ENCODE results near the gene COL16A1.

Gene COL16A1

DNA sequence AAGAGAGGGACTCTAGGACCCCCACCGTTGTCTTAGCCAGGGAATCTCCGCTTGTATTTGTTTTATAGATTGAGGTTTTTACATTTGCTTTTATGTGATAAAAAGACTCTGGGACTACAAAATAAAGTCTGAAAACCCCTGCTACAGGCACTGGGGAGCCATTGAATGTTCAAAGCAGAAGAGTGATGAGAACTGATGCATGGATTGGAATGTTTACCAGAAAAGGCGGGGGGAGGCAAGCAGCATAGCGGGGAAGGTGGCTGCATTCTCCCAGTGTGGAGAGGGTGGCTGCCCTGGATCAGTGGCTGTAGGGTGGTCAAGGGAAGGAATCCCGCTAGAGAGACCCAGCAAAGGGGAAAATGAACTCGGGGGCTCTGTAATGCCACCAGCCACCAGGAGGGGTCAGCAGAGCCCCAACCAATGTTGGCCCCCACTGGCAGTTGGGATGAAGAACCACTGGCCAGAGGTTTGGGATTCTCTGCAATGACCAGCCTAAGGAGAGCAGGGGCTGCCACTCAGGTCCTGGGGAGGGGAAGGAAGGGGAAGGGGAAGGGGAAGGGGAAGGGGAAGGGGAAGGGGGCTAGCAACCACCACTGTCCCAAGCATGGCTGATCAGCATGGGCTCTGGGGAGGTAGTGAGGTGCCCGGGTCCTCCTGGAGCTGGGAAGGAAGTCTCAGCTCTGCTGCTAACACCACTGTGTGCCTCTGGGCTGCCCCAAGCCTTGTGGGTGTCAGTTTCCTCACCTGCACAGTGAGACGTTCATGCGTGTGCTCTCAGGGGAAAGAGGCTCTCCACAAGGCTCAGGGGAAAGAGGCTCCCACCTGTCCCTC lies 40.0 kb downstream of the COL16A1 start:
- DNase-seq, result no peak

DNA sequence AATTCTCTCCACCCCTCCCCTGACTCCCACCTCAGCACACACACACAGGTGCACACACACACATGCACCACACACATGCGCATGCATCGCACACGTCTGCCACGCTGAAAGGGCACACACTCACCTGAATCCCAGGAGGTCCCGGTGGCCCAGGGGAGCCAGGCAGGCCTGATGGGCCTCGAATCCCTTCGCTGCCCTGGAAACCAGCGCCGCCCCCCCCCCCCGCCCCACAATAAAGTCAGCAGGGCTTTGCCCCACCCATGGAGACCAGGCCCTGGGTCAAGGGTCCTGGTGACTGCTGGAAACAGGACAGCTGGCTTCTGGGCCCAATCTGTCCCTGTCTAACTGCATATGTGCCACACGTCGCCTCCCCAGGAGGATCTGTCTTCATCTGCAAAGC lies 41.4 kb downstream of the COL16A1 start:
- no peak for DNase-seq

DNA sequence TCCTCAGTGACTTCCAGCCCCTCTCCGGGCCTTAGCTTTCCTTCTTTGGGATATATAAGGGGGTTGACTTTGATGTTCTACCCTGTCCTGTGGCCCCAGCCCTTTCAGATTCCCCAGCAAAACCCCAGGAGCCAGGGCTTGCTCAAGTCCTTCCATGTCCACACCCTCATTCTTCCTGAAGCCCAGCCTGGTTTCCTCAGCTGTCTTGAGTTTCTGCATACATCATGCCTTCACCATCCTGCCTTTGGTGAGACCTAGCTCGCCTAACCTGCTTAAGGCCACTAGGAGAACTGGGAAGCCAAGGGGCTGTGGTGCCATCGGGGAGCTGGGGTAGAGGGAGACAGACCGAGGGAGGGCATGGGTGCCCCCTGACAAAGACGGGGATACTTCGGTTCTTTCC lies 42.0 kb downstream of the COL16A1 start:
- DNase-seq, result no peak

DNA sequence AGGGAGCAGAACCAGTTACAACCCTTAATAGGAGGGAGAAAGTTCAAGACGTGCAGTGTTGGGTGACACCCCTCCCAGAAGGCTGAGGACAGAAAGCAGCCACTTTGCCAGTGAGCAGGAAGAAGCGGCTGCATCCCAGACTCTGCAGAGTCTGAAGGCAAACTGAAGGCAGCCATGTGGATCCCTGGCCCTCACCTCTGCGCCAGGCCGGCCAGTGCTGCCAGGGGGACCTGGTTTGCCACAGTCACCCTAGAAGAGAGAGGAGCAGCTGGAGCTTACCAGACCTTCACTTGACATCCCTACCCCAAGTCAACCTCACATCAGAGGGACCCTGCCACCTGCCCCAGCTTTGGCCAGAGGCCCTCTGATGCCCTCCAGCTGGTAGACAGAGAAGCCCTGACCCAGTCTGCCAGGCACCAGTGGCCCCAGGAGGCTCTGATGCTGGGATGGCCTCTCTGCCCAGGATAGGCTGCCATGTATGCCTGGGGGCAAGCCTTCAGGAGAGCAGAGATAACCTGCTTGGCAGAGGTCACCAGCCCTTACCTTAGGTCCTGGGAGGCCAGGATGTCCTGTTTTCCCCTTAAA lies 42.9 kb downstream of the COL16A1 start:
- no peak for DNase-seq

DNA sequence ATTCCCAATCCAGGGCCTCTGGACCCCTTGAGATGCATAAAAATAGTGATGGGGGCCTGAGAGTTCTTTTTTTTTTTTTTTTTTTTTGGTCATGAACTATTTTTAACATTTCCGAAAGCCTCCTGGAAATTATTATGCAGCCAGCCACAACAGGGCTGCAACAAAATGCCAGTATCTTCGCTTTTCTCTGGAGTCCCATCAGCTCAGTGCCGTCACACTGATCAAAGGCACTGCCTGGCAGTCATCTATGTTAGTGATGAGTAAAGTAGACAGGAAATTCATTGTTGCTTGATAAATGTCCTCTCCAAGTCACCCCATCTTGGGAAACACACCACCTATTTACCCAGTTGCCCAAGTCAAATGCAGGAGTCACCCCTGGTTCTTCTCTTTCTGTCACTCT lies 43.9 kb downstream of the COL16A1 start:
- DNase-seq, result no peak

DNA sequence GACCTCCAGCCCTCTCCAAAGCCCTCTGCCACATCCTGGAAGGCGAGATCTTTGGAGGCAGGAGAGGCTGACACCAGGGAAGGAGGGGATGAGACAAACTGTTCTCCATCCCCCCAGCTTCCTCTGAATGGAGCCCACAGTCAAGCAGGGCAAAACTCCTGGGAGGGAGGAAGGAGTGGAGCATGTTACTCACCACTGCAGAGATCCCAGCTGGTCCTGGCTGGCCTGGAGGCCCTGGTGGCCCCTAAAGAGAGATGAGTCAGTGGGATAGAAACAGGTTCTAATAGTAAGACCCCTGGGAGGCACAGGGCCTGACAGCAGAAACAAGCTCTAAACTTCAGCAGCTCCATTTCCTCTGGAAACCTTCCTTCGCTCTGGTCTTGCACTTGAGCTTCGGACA lies 45.1 kb downstream of the COL16A1 start:
- no peak for DNase-seq

DNA sequence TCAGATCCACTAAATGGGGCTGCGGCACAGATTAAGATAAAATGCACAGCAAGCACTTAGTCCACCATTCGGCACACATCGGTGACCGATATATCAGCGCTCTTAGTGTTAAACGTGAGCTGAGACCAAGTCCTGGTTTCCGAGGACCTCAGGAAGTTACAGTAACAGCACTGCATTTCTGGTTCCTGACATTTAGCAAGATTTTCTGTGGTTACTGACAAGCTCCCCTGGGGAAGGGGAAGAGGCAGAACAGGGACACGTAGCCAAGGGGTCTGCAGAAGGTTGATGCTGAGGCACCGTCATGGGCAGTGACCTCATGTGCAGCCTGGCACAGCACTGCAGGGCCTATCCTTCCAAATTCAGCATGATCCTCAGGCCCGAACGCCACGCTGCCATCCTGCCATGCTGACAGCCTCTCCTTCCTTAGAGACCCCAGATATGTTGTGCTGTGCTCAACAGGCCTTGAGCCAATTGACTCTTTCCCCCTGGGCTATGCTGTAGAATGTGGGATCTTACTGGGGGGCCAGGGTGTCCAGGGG lies 45.8 kb downstream of the COL16A1 start:
- DNase-seq, result no peak

DNA sequence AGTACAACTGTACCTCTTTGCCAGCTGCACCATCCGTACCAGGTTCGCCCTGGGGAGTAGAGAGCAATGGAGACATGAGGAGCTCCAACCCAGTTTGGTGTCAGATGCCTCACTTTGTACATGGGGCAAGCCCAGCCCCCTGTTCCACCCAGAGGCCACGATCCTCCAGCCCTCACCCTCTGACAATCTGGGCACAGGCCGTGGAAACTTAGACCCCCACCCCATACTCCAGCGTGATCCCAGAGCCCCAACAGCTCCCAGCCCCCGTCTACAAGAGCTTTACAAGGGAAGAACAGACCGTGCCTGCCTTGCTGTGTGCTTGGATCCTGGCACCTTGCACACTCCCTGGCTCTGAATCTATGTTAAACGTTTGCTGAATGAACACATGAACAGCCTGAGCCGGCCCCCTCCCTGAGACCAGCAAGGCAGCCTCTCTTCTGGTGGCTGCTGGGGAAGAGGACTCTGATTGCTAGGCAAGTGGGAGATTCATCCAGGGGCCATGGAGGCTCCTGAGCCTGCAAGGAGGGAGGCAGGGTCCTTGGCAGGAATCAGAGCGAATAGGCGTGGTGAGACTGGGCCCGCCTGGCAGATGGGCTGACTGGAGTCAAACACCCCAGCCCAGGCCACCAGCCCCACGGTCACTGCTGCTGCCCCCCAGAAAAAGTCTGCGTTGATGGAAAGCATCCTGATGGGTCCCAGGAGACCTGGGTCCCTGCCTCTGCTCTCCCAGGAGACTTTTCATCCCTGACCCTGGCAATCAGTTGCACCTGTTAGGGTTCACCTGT lies 46.6 kb downstream of the COL16A1 start:
- DNase-seq, result no peak

DNA sequence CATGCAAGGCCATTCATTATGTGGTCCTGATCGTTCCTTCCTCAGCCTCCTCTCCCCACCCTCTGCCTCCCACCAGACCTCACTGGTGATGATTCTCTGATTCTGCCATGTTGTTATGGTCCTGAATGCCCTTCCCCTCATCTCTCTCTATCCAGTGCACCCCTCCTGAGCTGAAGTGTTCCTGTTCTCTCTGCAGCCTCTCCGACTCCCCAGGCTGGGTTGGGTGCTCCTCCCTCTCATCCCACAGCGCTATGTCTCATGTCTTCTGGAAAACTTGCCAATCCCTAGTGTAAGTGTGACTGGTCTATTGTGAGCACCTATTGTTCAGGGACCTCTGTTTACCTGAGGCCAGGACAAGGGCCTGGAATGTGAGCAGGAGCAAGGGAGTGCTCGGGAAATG lies 48.1 kb downstream of the COL16A1 start:
- no peak for DNase-seq

DNA sequence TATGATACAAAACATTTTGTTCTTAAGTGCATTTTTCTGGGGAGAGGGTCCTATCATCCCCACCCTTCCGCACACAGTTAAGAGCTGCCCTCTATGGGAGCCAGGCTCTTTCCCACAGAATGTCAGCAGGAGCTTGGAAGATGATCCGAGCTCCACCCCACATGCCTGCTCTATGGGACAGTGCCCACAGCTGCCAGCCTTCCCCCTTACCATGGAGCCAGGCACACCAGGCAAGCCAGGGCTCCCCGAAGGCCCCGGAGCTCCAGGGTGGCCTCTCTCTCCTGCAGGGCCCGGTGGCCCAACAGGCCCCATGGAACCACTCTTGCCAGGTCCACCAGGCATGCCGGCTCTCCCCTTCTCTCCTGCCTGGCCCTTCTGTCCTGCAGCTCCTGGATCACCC lies 48.7 kb downstream of the COL16A1 start:
- DNase-seq, result no peak

DNA sequence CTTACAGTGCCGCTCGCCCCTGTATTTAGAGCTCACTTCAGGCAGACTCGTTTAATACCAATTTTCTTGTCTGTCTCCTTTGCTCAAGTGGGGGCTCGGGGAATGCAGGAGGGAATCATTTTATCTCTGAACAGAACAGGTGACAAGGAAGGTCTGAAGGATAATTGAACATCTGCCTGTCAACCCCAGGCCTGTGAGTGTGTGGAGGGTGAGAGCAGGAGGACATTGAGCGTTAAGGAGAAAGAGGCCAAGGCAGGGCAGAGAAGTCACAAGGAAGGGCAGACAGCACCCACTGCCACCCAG lies 49.4 kb downstream of the COL16A1 start:
- no peak for DNase-seq

DNA sequence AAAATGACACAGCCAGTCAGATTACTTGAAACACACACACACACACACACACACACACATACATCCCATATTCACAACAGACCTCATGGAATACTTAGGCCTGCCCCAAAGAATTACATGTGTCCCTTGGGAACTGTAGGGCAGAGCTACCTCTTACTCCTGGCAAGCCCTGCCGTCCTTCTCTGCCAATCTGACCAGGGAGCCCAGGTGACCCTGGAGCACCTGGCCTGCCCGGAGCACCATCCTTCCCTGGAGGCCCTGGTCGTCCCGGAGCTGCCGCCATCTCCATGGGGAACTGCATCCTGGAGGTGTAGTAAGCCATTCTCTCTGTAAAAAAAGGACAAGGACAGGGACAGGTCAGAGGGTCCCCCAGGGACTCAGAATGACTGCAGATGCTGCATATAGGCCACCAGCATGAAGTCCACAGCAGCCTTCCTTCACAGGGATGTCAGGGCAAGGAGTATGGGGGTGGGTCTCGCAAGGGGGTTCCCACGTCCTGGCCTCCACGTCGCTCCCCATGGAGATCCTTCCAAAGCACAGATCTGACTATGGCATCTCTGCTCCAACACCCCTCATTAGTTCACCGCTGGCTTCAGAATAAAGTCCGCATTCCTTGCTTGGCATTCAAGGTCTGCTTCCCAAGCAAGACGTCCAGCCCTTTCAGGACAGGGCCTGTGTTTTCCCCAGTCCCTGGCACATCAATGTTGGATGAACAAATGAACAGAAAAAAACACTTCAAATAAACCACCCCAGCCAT lies 49.9 kb downstream of the COL16A1 start:
- no peak for DNase-seq

DNA sequence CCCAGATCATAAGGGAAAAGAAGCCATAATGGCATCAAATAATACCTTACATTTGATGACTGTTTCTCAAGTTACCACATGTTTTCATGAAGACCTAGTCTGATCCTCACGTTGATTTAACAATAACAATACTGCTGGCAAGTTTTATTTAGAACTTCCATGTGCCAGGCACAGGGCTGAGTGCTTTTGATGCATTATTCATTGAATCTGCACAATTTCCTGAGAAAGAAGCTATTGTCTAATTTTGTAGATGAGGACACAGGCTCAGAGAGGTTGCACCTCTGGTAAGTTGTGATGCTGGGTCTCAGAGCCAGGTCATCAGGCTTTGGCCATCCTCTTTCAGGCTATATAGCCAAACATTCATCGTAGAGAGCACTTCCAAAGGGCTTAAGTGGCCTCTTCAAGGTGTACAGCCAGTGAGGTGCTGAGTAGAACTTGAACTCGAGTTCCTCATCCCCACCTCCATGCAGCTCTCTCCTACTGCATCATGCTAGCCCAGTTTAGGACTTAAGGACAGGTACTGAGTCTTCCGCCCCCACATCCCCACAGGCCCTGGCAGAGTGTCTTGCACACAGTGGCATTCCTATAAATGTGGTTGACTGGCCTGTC lies 50.8 kb downstream of the COL16A1 start:
- no peak for DNase-seq

DNA sequence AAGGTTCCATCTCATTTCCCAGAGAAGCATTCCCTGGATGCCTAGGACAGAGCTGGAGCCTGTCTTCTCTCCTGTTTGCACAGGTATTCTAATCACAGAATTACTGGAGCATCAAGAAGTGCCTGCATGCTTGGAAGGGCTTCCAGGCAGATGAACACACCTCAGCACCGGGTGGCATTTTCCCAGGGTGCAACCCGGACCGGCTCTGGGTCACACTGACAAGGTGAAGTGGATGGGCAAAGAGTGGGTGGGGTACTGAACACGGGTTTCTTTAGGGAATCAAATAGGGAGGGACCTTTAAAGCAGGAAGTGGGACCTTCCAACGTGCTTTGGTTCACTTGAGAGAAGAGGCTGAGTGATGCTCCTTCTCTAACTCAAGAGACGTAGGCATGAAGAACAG lies 52.1 kb downstream of the COL16A1 start:
- no peak for DNase-seq

DNA sequence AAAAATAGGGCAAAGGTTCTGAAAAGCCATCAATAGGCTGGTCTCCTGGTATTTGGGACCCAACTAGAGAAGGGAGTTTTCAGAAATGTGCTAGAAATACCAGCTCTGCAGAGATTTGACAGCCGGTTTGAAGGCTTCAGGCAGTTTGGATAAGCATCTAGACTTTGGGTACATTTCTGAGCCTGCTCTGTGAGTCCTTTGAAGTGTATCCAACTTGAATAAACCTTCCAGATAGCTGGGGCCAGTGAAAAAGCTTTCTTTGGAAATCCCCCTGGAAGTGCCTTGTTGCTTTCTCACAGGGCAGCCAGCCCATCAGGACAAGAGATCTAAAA lies 52.8 kb downstream of the COL16A1 start:
- DNase-seq, result no peak

DNA sequence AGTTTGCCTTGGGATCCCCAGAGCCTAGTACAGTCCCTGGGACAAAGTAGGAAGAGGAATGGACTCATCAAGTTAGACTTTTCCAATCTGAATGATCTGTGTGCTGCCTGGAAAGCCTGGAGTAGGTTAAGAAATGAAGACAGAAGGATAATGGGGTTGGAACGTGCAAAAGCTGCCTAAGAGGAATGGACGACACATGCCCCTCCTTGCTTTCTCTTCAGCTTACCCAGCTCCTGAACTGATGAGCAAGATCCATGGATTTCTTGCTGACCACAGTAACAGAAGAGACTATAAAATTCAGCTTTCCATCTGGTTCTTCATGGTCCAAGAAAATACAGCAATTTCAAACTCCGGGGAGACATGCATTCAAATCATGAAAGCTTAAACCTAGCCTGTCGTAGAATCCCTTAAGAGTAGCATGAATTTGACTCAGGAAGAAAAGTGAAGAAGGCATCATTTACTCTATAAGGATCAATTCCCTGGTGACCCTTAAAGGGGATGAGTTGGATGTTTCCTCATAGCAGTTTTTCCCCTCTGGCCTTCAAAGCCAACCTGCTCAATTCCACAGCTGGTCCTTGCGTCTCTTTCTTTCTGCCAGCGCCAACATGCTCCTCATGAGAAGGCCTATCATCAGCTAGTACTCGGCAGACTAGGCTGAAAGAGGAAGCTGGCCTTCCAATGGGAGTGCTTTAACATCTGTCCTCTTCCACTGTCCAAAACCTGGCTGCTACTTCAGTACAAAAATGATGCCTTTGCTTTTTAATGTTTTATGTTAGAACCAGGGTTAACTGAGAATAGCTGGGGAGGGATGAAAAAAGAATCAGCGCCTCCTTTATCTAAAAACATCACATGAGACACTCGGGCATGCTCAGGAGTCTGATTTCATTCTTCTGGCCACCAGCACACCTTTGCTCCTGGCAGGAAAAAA lies 53.4 kb downstream of the COL16A1 start:
- DNase-seq, result no peak

DNA sequence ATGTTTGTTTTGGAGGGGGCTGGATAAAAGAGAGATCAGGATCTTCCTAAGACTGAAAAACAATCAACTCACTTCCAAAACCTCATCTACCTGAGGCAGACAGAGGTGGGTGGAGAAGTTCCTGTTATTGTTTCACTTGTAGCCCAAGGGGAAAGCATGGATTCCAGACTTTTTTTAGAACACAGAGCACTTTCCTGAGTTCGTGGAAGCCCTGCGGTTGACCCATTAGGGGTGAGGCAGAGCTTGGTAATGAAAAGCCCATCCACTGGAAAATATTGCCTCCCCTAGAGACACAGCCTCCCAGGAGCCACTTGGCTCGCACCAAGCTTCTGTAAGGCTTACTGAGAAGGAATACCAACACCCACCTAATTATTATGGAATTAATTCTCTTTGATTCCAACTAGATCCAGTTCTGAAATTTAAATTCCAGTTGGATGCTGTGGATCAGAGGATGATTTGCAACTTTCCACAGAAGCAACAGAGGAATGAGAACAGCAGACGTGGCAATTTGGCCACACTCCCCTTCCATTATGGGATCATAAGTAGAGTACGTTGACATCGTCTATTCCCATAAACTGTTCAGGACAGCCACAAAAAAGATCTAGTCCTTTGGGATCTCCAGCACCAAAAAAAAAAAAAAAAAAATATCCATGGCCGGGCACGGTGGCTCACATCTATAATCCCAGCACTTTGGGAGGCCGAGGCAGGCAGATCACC lies 55.0 kb downstream of the COL16A1 start:
- no peak for DNase-seq

DNA sequence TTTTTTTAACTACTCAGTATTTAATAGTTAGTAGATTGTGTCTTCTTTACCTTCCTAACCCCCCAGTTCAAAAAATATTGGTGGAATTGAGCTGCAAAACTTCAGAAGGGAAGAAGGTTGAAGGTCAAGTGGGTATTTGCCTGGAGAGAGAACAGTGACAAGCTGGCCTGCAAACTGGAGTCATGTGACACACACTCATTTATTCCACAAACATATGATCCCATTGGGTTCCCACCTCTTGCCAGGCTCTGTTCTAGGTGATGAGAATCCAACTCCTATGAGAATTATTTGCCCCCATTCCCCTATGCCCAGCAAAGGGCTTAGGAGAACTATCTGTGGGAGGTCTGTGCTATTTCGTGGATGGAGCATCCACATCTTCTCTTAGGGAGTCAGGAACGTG lies 55.6 kb downstream of the COL16A1 start:
- DNase-seq, result no peak

DNA sequence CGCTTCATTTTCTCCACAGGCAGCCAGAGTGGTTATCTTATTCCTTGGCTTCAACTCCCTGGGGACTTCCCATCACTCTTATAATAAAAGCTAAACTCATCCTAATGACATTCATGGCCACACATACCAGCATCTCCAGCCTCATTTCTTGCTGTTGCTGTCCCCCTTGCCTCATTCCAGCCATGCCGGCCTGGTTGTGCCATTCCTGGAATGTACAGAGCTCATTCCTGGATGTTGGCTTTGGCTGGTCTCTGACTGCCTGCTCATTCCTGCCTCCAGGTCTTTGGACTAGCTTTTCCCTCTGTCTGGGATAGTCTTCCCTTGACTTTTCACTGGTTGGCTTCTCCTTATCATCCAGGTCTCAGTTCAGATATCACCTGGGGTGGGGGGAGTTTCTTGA lies 56.7 kb downstream of the COL16A1 start:
- DNase-seq, result no peak

DNA sequence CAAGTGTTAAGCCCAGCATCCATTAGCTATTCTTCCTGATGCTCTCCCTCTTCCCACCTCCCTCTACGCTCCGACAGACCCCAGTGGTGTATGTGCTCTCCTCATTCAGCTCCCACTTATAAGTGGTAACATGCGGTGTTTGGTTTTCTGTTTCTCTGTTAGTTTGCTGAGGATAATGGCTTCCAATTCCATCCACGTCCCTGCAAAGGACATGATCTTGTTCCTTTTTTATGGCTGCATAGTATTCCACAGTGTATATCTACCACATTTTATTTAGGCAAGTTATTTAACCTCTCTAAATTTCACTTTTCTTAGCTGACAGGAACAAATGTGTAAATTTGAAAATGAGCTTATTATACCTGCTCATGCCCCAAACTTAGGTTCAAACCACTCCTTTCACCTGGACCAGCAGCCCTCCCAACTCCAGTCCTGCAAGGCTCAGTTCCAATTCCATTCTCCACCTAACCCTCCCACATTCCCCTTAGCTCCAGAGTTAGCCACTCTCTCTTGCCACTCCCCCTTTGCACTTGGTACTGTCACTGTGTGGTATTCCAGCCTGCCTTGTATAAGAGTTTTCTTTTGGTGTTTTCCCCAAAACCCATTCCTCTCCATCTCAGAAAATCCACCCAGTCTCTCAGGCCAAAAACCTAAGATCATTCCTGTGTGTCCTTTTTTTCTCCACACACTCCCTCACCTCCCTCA lies 57.4 kb downstream of the COL16A1 start:
- no peak for DNase-seq

DNA sequence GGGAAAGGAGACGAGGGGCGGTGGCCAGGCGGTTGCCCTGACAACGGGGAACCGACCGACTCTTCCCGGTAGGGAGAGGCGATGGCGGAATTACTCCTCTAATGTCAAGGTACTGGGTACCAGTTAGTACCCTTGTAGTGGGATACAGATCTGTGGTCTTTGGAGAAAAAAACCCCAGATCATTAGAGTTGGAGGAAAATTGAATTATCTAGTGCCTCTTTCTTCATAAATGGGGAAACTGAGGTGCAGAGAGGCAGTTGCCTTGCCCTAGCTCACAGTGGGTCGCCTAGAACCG lies 58.6 kb downstream of the COL16A1 start:
- no peak for DNase-seq
